Measurements from ENCODE around the gene IGLL1.
"Not testable (repeated sequence)": the region's sequence is repeated elsewhere in the genome, so short reads cannot be mapped to it uniquely, and the experiment has no call there.

Gene IGLL1

DNA sequence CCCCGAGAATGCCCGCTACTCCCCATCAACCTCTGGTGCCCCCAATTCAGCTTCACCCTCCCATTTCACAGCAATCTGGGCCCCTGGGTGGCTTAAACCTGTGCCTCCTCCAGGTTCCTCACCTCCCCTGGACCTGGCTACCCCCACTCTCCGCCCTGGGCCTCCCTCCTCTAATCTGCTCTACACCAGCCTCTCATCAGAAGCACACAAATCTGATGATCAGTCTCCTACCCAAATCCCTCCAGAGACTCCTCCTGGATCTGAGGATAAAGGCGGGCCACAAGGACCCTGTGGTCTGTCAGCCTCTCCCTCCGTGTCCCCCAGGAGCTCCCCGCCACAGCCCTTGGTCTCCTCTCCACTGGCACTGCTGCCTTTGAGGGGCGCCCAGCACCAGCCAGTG is 23.2 kb upstream of the IGLL1 start:
- peaks cover 21% of the 10 kb centered on the region for H3K27me3 Mint-ChIP-seq
- H3K9me3 Mint-ChIP-seq, result no peaks in the 10 kb centered on the region
- H3K4me3 Mint-ChIP-seq, result no peak overlapping the region
- no peaks in the 10 kb centered on the region for H3K36me3 Mint-ChIP-seq
- H3K27ac Mint-ChIP-seq, result no peak overlapping the region
- H3K4me1 Mint-ChIP-seq, result no peaks in the 10 kb centered on the region
- no peak for ATAC-seq

GRCh38 chr22:23598805-23599518 is 18.9 kb upstream of the IGLL1 start:
- Mint-ChIP-seq H3K27me3 (peaks cover 12% of the 10 kb centered on the region), H3K9me3 (no peaks in the 10 kb centered on the region), H3K36me3 (no peaks in the 10 kb centered on the region), H3K4me1 (peaks cover 9% of the 10 kb centered on the region), H3K4me3 (no peak overlapping the region), H3K27ac (no peak overlapping the region)
- ATAC-seq, result no peak

DNA sequence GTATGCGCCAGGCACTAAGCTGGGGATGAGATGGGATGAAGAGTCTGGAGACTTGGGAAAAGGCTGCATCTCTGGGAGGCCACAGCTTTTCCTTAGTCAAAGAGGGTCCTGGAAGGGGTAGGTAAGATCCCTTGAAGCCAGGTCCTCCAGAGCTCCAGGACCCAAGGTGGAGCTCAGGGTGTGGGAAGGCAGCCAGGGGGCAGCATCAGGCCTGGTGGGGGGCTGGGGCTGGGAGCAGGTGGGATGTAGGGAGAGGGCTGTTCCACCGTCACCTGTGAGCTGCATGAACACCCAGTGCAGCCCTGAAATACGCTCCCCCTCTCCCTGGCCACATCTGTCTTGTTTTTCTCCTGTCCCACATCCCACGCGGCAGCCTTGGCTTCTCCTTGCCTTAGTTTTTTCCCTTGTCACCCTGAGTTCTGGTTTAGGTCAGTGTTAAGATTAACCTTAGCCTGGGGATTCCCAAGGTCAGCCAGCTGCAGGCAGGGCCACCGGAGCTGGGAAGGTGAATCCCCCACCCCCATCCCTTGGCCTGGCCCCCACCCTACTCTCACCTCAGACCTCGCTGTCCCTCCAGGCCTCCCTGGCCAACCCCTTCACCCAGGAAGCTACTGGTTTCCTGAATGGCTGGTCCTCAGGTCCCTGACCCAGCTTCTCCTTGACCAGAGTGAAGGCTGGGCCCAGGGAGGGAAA is 17.6 kb upstream of the IGLL1 start:
- H3K27me3 Mint-ChIP-seq, H3K4me1 Mint-ChIP-seq, H3K36me3 Mint-ChIP-seq, H3K4me3 Mint-ChIP-seq, H3K9me3 Mint-ChIP-seq, H3K27ac Mint-ChIP-seq: not testable (repeated sequence)
- ATAC-seq, result peak; percentile 42

DNA sequence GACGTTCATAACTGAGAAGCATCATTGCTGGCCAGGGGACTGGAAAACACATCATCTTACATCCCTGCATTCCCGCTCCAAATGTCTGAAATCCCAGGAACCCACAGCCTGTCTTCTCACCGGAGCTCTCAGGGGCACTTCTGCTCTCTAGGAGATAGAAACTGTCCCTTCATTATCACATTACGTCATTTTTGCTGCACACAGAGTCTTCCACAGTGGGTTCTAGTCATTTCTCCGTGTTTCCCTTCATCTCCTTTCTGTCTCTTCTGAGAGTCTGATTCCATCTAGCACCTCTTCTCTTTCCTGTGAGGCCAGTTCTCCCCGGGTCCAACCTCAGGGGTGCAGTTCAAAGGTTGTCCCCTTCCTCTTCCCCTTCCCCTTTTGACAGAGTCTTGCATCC is 15.8 kb upstream of the IGLL1 start:
- H3K27me3 Mint-ChIP-seq, result peaks cover 20% of the 10 kb centered on the region
- H3K27ac Mint-ChIP-seq, H3K36me3 Mint-ChIP-seq, H3K9me3 Mint-ChIP-seq, H3K4me3 Mint-ChIP-seq, ATAC-seq: not testable (repeated sequence)
- peaks cover 14% of the 10 kb centered on the region for H3K4me1 Mint-ChIP-seq

- Mint-ChIP-seq H3K27ac (no peak overlapping the region), H3K27me3 (peaks cover 28% of the 10 kb centered on the region), H3K9me3 (no peaks in the 10 kb centered on the region), H3K4me1 (peaks cover 14% of the 10 kb centered on the region), H3K36me3 (no peaks in the 10 kb centered on the region), H3K4me3 (no peak overlapping the region)
- no peak for ATAC-seq
Measured at GRCh38 chr22:23591846-23592245, 11.8 kb upstream of the IGLL1 start.

- H3K27ac Mint-ChIP-seq, result no peak overlapping the region
Measured at GRCh38 chr22:23591201-23591791, 11.2 kb upstream of the IGLL1 start.

GRCh38 chr22:23583836-23584235 is 3.7 kb upstream of the IGLL1 start:
- Mint-ChIP-seq H3K4me3 (no peak overlapping the region), H3K9me3 (no peaks in the 10 kb centered on the region), H3K27me3 (peaks cover 75% of the 10 kb centered on the region), H3K4me1 (peaks cover 28% of the 10 kb centered on the region), H3K27ac (no peak overlapping the region), H3K36me3 (no peaks in the 10 kb centered on the region)
- peak; percentile 29 for ATAC-seq

More at GRCh38 chr22:23591201-23591791, 11.2 kb upstream of the IGLL1 start:
- H3K4me1 Mint-ChIP-seq, result peaks cover 14% of the 10 kb centered on the region
- no peak overlapping the region for H3K4me3 Mint-ChIP-seq
- peaks cover 30% of the 10 kb centered on the region for H3K27me3 Mint-ChIP-seq
- no peaks in the 10 kb centered on the region for H3K9me3 Mint-ChIP-seq
- ATAC-seq, result peak; percentile 68
- no peaks in the 10 kb centered on the region for H3K36me3 Mint-ChIP-seq

DNA sequence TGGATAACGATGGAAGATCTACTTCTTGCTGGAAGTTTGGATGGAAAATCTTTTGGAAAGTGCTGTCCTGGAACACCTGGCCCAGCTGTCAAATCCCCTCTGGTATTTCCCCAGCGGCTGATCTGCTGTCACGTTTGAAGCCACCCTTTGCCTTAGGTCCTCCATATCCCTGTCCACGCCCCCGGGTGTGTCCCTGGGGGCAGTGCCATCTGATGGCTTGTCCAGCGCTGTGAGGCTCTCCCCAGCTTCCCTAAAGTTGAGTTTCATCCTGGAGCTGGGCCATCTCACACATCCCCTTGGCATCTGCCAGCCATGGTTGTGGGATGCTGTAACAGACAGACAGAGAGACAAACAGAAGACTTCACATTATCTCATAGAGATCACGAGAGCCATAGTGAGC is 3.1 kb upstream of the IGLL1 start:
- H3K27me3 Mint-ChIP-seq, result peaks cover 82% of the 10 kb centered on the region
- no peak overlapping the region for H3K4me3 Mint-ChIP-seq
- ATAC-seq, result no peak
- no peak overlapping the region for H3K27ac Mint-ChIP-seq
- peaks cover 28% of the 10 kb centered on the region for H3K4me1 Mint-ChIP-seq
- no peaks in the 10 kb centered on the region for H3K9me3 Mint-ChIP-seq
- no peaks in the 10 kb centered on the region for H3K36me3 Mint-ChIP-seq

GRCh38 chr22:23581260-23581650 is 1.2 kb upstream of the IGLL1 start:
- Mint-ChIP-seq H3K36me3 (no peaks in the 10 kb centered on the region), H3K27me3 (peaks cover 88% of the 10 kb centered on the region), H3K4me1 (peaks cover 28% of the 10 kb centered on the region), H3K27ac (no peak overlapping the region), H3K4me3 (no peak overlapping the region), H3K9me3 (no peaks in the 10 kb centered on the region)
- no peak for ATAC-seq

DNA sequence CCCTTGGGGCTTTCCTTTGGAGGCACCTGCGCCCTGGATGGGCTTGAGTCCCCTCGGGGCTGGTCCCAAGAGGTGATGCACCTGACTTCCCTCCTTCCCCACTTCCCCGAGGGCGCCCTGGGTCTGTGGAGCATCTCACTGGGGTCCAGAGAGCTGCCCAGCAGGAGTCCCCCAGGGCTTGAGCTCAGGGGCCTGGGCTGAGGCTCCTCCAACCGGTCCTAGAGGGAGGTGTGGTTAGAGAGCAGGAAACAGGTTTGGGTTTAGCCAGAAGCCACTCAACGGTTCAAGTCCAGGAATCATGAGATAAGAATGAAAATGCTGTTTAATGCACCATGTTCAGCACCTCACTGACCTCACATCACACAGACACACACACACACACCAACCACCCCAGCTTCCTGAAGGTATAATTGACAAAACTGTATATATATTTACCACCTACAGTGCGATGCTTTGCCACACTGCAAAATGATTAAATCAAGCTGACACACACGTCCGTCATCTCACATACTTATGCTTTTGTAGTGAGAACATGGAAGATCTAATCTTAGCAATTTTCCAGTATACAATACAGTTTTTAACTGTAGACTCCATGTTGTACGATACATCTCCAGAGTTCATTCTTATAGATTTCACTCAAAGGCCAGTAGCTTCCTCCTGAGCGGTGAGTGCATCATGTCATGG is 628 bp upstream of the IGLL1 start:
- no peak for ATAC-seq
- no peaks in the 10 kb centered on the region for H3K9me3 Mint-ChIP-seq
- H3K27ac Mint-ChIP-seq, result no peak overlapping the region
- H3K4me1 Mint-ChIP-seq, result peaks cover 28% of the 10 kb centered on the region
- peaks cover 94% of the 10 kb centered on the region for H3K27me3 Mint-ChIP-seq
- no peaks in the 10 kb centered on the region for H3K36me3 Mint-ChIP-seq
- no peak overlapping the region for H3K4me3 Mint-ChIP-seq

- no peak overlapping the region for H3K27ac Mint-ChIP-seq
- peaks cover 89% of the 10 kb centered on the region for H3K27me3 Mint-ChIP-seq
- H3K4me1 Mint-ChIP-seq, result peaks cover 26% of the 10 kb centered on the region
- no peaks in the 10 kb centered on the region for H3K9me3 Mint-ChIP-seq
- ATAC-seq, result no peak
- no peaks in the 10 kb centered on the region for H3K36me3 Mint-ChIP-seq
- no peak overlapping the region for H3K4me3 Mint-ChIP-seq
Measured at GRCh38 chr22:23579280-23579679, 810 bp downstream of the IGLL1 start.

DNA sequence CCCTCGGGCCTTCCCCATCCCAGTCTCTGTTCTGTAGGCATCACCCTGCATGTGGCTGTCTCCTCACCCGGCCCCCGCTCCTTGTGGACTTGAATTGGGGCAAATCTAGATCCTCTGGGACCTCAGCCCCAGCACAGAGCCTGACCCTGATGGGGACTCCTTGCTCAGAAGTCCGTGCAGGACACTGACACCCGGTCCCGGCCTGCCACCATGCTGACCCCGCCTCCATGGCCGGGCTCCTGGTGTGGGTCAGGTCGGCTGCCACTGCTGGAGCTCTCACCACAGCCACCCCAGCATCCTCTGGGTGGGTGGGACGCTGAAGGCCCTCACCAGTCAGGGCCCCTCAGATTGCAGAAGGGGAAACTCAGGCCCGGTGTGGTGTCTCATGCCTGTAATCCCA is 1.8 kb downstream of the IGLL1 start:
- no peak for ATAC-seq
- Mint-ChIP-seq H3K4me3 (no peak overlapping the region), H3K4me1 (peaks cover 16% of the 10 kb centered on the region), H3K36me3 (no peaks in the 10 kb centered on the region), H3K27ac (no peak overlapping the region), H3K9me3 (no peaks in the 10 kb centered on the region), H3K27me3 (peaks cover 80% of the 10 kb centered on the region)

- H3K4me1 Mint-ChIP-seq, result peaks cover 13% of the 10 kb centered on the region
- no peaks in the 10 kb centered on the region for H3K9me3 Mint-ChIP-seq
- no peaks in the 10 kb centered on the region for H3K36me3 Mint-ChIP-seq
- H3K4me3 Mint-ChIP-seq, result no peak overlapping the region
- H3K27me3 Mint-ChIP-seq, result peaks cover 80% of the 10 kb centered on the region
- ATAC-seq, result no peak
- H3K27ac Mint-ChIP-seq, result no peak overlapping the region
Measured at GRCh38 chr22:23576681-23577080, 3.4 kb downstream of the IGLL1 start.

GRCh38 chr22:23575601-23576000 is 4.5 kb downstream of the IGLL1 start:
- Mint-ChIP-seq H3K4me1 (peaks cover 4% of the 10 kb centered on the region), H3K9me3 (no peaks in the 10 kb centered on the region), H3K27ac (no peak overlapping the region), H3K4me3 (no peak overlapping the region), H3K27me3 (peaks cover 69% of the 10 kb centered on the region), H3K36me3 (no peaks in the 10 kb centered on the region)
- no peak for ATAC-seq

DNA sequence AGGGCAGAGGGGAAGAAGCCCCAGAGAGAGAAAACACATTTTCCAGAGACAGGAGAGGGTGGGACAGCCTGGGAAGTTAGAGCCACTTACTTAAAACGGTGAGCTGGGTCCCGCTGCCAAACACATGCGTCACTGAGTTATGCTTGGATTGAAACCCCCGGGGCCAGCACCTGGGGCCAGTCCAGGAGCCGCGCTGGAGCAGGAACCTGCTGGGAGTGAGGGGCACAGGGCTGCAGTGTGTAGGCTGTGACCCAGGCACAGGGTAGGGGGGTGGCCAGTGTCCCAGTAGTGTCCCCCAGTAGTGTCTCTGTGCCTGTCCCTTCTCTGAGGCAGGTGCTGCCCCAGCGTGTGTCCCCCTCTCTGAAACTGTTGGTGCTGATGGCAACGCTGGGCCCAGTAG is 5.2 kb downstream of the IGLL1 start:
- Mint-ChIP-seq H3K27me3 (peaks cover 62% of the 10 kb centered on the region), H3K9me3 (no peaks in the 10 kb centered on the region), H3K27ac (no peak overlapping the region), H3K4me1 (peaks cover 4% of the 10 kb centered on the region), H3K4me3 (no peak overlapping the region), H3K36me3 (no peaks in the 10 kb centered on the region)
- ATAC-seq, result no peak
